HEK293 (cell line): ENCODE measurements around the gene SLAMF9.
A peak's percentile ranks its signal among the peaks of the same experiment; 100 is the strongest.

Experiments used
- CTCF ChIA-PET: fragments of 350-600 bp; formaldehyde crosslinking; extraction: SDS; loops from one replicate; lab custom pipeline; 2021; ENCODE audit warnings: antibody characterized with exemption; lab: Yijun Ruan, JAX
- POLR2A ChIA-PET: fragments of 300-600 bp; formaldehyde crosslinking; extraction: SDS; loops from one replicate; lab custom pipeline; 2020; ENCODE audit warnings: antibody characterized with exemption, inconsistent platforms; lab: Yijun Ruan, JAX
- H3K27ac ChIP-seq: fragments of 200-500 bp; sonication (Bioruptor generic); 2 replicates; pipeline ENCODE4 v1.5.1; 2014; ENCODE audit warnings: low read depth, low read length, control low read depth, inconsistent platforms; ENCODE audit errors: extremely low read depth
- H3K36me3 ChIP-seq, 2 experiments: fragments of 200-500 bp in 1 of 2; sonication (Bioruptor generic) in 1 of 2; 1 replicate in 1 of 2; 2 replicates in 1 of 2; pipeline ENCODE4 v1.5.1; 2014 to 2017; ENCODE audit warnings: inconsistent platforms in 2 of 2, low read length in 2 of 2; ENCODE audit not compliant: control insufficient read depth in 2 of 2, insufficient read depth in 1 of 2
- H3K4me1 ChIP-seq: fragments of 200-500 bp; sonication (Bioruptor generic); 2 replicates; pipeline ENCODE4 v1.5.1; 2014; ENCODE audit warnings: mild to moderate bottlenecking, low read length, inconsistent platforms; ENCODE audit not compliant: control insufficient read depth, insufficient read depth
- H3K4me3 ChIP-seq: 2 replicates; pipeline ENCODE4 v1.5.1; 2011; ENCODE audit warnings: low read depth, mild to moderate bottlenecking, control low read depth, low read length, moderate library complexity
- H3K9me3 ChIP-seq: fragments of 200-500 bp; sonication (Bioruptor generic); 2 replicates; pipeline ENCODE4 v1.5.1; 2014; ENCODE audit warnings: low read depth, low read length, inconsistent platforms; ENCODE audit not compliant: control insufficient read depth, insufficient read depth
- GLIS2 ChIP-seq: fragments of 450-650 bp; formaldehyde crosslinking; IDR thresholded peaks from 2 replicates; pipeline ENCODE4 v1.5.1; 2016; ENCODE audit warnings: missing biosample characterization, missing genetic modification characterization
- IKZF3 ChIP-seq: fragments of 450-650 bp; IDR thresholded peaks from 2 replicates; pipeline ENCODE4 v1.5.0; 2018; ENCODE audit warnings: missing biosample characterization, mild to moderate bottlenecking, missing genetic modification characterization, moderate library complexity
- KLF16 ChIP-seq: fragments of 450-650 bp; formaldehyde crosslinking; IDR thresholded peaks from 2 replicates; pipeline ENCODE4 v1.5.1; 2017; ENCODE audit warnings: missing biosample characterization, missing genetic modification characterization
- KLF17 ChIP-seq: fragments of 450-650 bp; formaldehyde crosslinking; IDR thresholded peaks from 2 replicates; pipeline ENCODE4 v1.5.1; 2016; ENCODE audit warnings: missing biosample characterization, missing genetic modification characterization
- MEIS1 ChIP-seq: sonication (generic); formaldehyde crosslinking; IDR thresholded peaks from 2 replicates; pipeline ENCODE4 v1.8.1; 2022; ENCODE audit warnings: missing genetic modification reagents, mild to moderate bottlenecking, borderline replicate concordance
- SCRT1 ChIP-seq: fragments of 450-650 bp; formaldehyde crosslinking; IDR thresholded peaks from 2 replicates; pipeline ENCODE4 v1.5.1; 2016; ENCODE audit warnings: missing biosample characterization, missing genetic modification characterization, borderline replicate concordance
- TSHZ1 ChIP-seq: fragments of 450-650 bp; formaldehyde crosslinking; IDR thresholded peaks from 2 replicates; pipeline ENCODE4 v1.5.1; 2016; ENCODE audit warnings: missing biosample characterization, missing genetic modification characterization, borderline replicate concordance
- WT1 ChIP-seq: fragments of 450-650 bp; formaldehyde crosslinking; IDR thresholded peaks from 2 replicates; pipeline ENCODE4 v1.5.1; 2016; ENCODE audit warnings: missing biosample characterization, missing genetic modification characterization
- YY1 ChIP-seq: fragments of 450-650 bp; formaldehyde crosslinking; IDR thresholded peaks from 2 replicates; pipeline ENCODE4 v1.5.1; 2018; ENCODE audit warnings: missing biosample characterization, missing genetic modification characterization
- ZBTB1 ChIP-seq: fragments of 450-650 bp; formaldehyde crosslinking; IDR thresholded peaks from 2 replicates; pipeline ENCODE4 v1.5.1; 2016; ENCODE audit warnings: missing biosample characterization, missing genetic modification characterization
- ZFP3 ChIP-seq: fragments of 450-650 bp; formaldehyde crosslinking; IDR thresholded peaks from 2 replicates; pipeline ENCODE4 v1.5.1; 2016; ENCODE audit warnings: low read depth, missing biosample characterization, missing genetic modification characterization
- ZNF112 ChIP-seq: fragments of 450-650 bp; formaldehyde crosslinking; IDR thresholded peaks from 2 replicates; pipeline ENCODE4 v1.5.0; 2017; ENCODE audit warnings: missing biosample characterization, missing genetic modification characterization
- ZNF132 ChIP-seq: fragments of 450-650 bp; formaldehyde crosslinking; IDR thresholded peaks from 2 replicates; pipeline ENCODE4 v1.5.1; 2017; ENCODE audit warnings: missing biosample characterization, missing genetic modification characterization, borderline replicate concordance
- ZNF184 ChIP-seq: fragments of 450-650 bp; IDR thresholded peaks from 2 replicates; pipeline ENCODE4 v1.5.1; 2018; ENCODE audit warnings: missing biosample characterization, mild to moderate bottlenecking, missing genetic modification characterization
- ZNF37A ChIP-seq: fragments of 450-650 bp; IDR thresholded peaks from 2 replicates; pipeline ENCODE4 v1.5.1; 2018; ENCODE audit warnings: missing biosample characterization, missing genetic modification characterization
- ZNF394 ChIP-seq: fragments of 450-650 bp; formaldehyde crosslinking; IDR thresholded peaks from 2 replicates; pipeline ENCODE4 v1.5.1; 2016; ENCODE audit warnings: missing biosample characterization, missing genetic modification characterization, mild to moderate bottlenecking, moderate library complexity, borderline replicate concordance
- ZNF449 ChIP-seq: fragments of 450-650 bp; formaldehyde crosslinking; IDR thresholded peaks from 2 replicates; pipeline ENCODE4 v1.5.1; 2017; ENCODE audit warnings: missing biosample characterization, mild to moderate bottlenecking, missing genetic modification characterization, moderate library complexity
- ZNF513 ChIP-seq: fragments of 450-650 bp; IDR thresholded peaks from 2 replicates; pipeline ENCODE4 v1.5.1; 2018; ENCODE audit warnings: missing biosample characterization, missing genetic modification characterization
- ZNF529 ChIP-seq: fragments of 450-650 bp; formaldehyde crosslinking; IDR thresholded peaks from 2 replicates; pipeline ENCODE4 v1.5.1; 2017; ENCODE audit warnings: missing genetic modification characterization, missing biosample characterization; ENCODE audit not compliant: insufficient replicate concordance
- ZNF544 ChIP-seq: fragments of 450-650 bp; formaldehyde crosslinking; IDR thresholded peaks from 2 replicates; pipeline ENCODE4 v1.5.0; 2017; ENCODE audit warnings: missing biosample characterization, missing genetic modification characterization
- ZNF580 ChIP-seq: fragments of 450-650 bp; formaldehyde crosslinking; IDR thresholded peaks from 2 replicates; pipeline ENCODE4 v1.5.1; 2016; ENCODE audit warnings: missing biosample characterization, missing genetic modification characterization
- ZNF610 ChIP-seq: fragments of 450-650 bp; formaldehyde crosslinking; IDR thresholded peaks from 2 replicates; pipeline ENCODE4 v1.5.1; 2016; ENCODE audit warnings: missing biosample characterization, missing genetic modification characterization, borderline replicate concordance
- ZNF670 ChIP-seq: fragments of 450-650 bp; formaldehyde crosslinking; IDR thresholded peaks from 2 replicates; pipeline ENCODE4 v1.5.1; 2016; ENCODE audit warnings: missing biosample characterization, missing genetic modification characterization, low read depth
- ZNF677 ChIP-seq: fragments of 450-650 bp; IDR thresholded peaks from 2 replicates; pipeline ENCODE4 v1.5.0; 2018; ENCODE audit warnings: missing biosample characterization, mild to moderate bottlenecking, missing genetic modification characterization, moderate library complexity
- ZNF701 ChIP-seq: fragments of 450-650 bp; formaldehyde crosslinking; IDR thresholded peaks from 2 replicates; pipeline ENCODE4 v1.5.1; 2016; ENCODE audit warnings: missing biosample characterization, missing genetic modification characterization
- ZSCAN16 ChIP-seq: fragments of 450-650 bp; formaldehyde crosslinking; IDR thresholded peaks from 2 replicates; pipeline ENCODE4 v1.5.1; 2016; ENCODE audit warnings: missing biosample characterization, missing genetic modification characterization

SLAMF9 gene

GRCh38 chr1:159924791-159925718 is 29.0 kb downstream of the SLAMF9 start, which contains the start of gene TAGLN2 (continued):
- TF ChIP-seq KLF16 (tag by site-specific recombination), result peak; percentile 75
- no peak; the same call in 1 of the 2 replicates for TF ChIP-seq IKZF3 (tag by site-specific recombination)
- no peak for TF ChIP-seq YY1
- no peak for TF ChIP-seq TSHZ1 (tag by site-specific recombination)
- TF ChIP-seq MEIS1 (CRISPR knock-in tag), result no peak
- no peak; the same call in 1 of the 2 replicates for TF ChIP-seq ZNF580 (tag by site-specific recombination)
- no peak; the same call in 1 of the 2 replicates for TF ChIP-seq ZSCAN16

- peak overlapping the region; percentile 95 for H3K27ac ChIP-seq
- peak overlapping the region; percentile 64 for H3K4me3 ChIP-seq
- ChIA-PET POLR2A (interaction anchor here (0.5 to 4.2 kb wide), 17 partner anchors 12 to 464 kb away, joined by 3 to 41 read pairs (median 4); partner anchors contain the start of genes IGSF9 and PIGM), CTCF (interaction anchor here (0.6 to 19.3 kb wide), 7 partner anchors 9 to 161 kb away, joined by 3 to 353 read pairs (median 4); no protein-coding TSS in a partner anchor)
- no peaks in the 10 kb centered on the region for H3K9me3 ChIP-seq
- peaks cover 0 to 36% of the 10 kb centered on the region in 2 experiments; a peak in 1 of 3 replicates for H3K36me3 ChIP-seq
- H3K4me1 ChIP-seq, result peaks cover 13% of the 10 kb centered on the region
- 0 out of 2 replicates have a peak, but pooled peaks have one; percentile 42 for TF ChIP-seq ZNF184 (tag by site-specific recombination)
- no peak; the same call in 1 of the 2 replicates for TF ChIP-seq ZNF513 (tag by site-specific recombination)
- TF ChIP-seq ZNF529 (tag by site-specific recombination), result no peak
- no peak for TF ChIP-seq ZFP3
- TF ChIP-seq ZNF544, result no peak
- no peak for TF ChIP-seq ZNF112 (tag by site-specific recombination)
- peak; percentile 100 for TF ChIP-seq GLIS2 (tag by site-specific recombination)
- TF ChIP-seq ZNF677 (tag by site-specific recombination), result no peak
- peak; percentile 33; the same call in 1 of the 2 replicates for TF ChIP-seq ZNF449 (tag by site-specific recombination)
- no peak; the same call in 1 of the 2 replicates for TF ChIP-seq ZNF701 (tag by site-specific recombination)
- peak; percentile 53; the same call in 1 of the 2 replicates for TF ChIP-seq ZBTB1 (tag by site-specific recombination)
- TF ChIP-seq WT1, result peak; percentile 86
- no peak for TF ChIP-seq ZNF37A (tag by site-specific recombination)
- peak; percentile 99 for TF ChIP-seq KLF17
- TF ChIP-seq ZNF670 (tag by site-specific recombination), result no peak
- peak; percentile 78 for TF ChIP-seq ZNF394 (tag by site-specific recombination)
- no peak for TF ChIP-seq SCRT1 (tag by site-specific recombination)
- no peak for TF ChIP-seq ZNF132 (tag by site-specific recombination)
- no peak for TF ChIP-seq ZNF610 (tag by site-specific recombination)
Measured at GRCh38 chr1:159924025-159924790, 29.8 kb downstream of the SLAMF9 start.
